Measurements from ENCODE around the gene WNT4. TPM values are rescaled to one million over a fixed set of nuclear protein-coding genes. Genes with fewer than 3 reads are reported as not detected.

Gene WNT4
- total and polyA plus RNA-seq, 2 experiments from 2014 or later, result 0.05 to 0.32 TPM

DNA sequence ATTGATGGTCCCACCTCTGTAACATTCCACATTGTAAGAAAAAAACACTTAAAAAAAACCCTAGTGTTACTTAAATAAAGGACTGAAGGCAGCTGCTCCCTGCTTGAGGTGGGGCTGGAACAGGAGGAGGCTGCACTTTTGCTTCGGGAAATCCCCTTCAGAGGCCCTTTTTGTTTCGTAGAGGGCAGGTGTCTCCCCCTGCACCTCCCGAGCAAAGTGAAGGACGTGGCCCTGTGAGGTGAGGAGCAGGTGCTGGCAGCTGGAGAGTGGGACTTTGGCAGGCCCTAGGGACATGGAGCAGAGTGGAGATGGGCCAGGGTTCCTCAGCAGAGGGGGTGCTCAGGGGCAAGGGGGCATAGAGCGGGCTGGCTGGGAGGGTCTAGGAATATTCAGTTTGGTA, 33.4 kb upstream of the WNT4 start:
- 53% methylated on average over 5 of the region's 5 CpGs for WGBS, 2 experiments (ENCODE audit: low coverage in 1 of 2, low lambda C conversion rate in 2 of 2, missing lambda C conversion rate in 2 of 2)

DNA sequence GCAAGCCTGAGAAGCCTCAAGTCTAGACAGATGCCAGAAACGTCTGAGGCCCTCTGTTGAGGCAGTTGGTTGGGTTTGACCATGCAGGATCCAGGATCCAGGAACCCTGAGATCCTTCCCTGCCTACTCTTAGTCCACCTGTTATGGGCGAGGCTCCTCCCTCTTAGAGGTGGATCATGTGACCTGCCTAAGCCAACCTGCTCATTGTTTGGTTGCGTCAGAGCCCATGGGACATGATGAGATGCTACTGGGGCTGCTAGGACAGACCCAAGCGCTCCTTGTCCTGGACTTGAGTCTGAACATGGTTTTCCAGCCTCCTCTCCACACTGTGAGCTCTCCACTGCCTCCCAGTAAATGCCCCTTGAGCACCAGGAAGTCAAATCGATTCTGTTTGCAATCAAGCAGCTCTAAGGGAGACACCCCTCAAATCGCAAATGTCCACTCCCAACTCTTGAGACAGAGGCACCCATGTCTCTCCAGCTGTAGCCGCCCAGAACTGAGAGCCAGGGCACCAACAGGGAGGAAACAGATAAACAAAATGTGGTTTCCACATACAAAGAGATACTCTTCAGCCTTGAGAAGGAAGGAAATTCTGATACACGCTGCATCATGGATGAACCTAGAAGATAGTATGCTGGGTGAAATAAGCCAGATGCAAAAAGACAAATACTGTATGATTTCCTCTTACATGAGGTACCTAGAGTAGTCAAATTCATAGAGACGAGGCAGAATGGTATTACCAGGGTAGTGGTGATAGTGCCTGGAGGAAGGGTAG, 31.7 kb upstream of the WNT4 start:
- whole genome bisulfite sequencing, 2 experiments (ENCODE audit: low coverage in 1 of 2, low lambda C conversion rate in 2 of 2, missing lambda C conversion rate in 2 of 2), result 68 to 69% methylated on average over 9 of the region's 9 CpGs
- no peak overlapping the region for H3K27ac ChIP-seq
- H3K4me1 ChIP-seq (ENCODE audit: insufficient read depth), result no peaks in the 10 kb centered on the region
- no peaks in the 10 kb centered on the region for H4K20me1 ChIP-seq (ENCODE audit: insufficient read depth)
- H3K79me2 ChIP-seq (ENCODE audit: insufficient read depth), result no peaks in the 10 kb centered on the region
- H3K27me3 ChIP-seq (replicated peaks; ENCODE audit: insufficient read depth), result no peaks in the 10 kb centered on the region
- no peaks in the 10 kb centered on the region for H3K9me2 ChIP-seq (ENCODE audit: insufficient read depth)
- no peak overlapping the region for H3K4me3 ChIP-seq
- H3K4me2 ChIP-seq (ENCODE audit: unreplicated experiment), result no peak overlapping the region
- in situ Hi-C loops (cut with MboI), result no loop called here
- no peaks in the 10 kb centered on the region for H3F3A ChIP-seq (ENCODE audit: insufficient read depth)
- no peaks in the 10 kb centered on the region for H3K36me3 ChIP-seq (ENCODE audit: low read depth)
- TF ChIP-seq EZH2 (IDR thresholded peaks at IDR 0.05; ENCODE audit: insufficient read depth, poor library complexity, severe bottlenecking) (no peak), EZH2phosphoT487 (IDR thresholded peaks at IDR 0.05; ENCODE audit: insufficient read depth, low read depth) (no peak)
- no peak overlapping the region for H2AFZ ChIP-seq
- DNase-seq, result no peak
- no peak overlapping the region for H3K9ac ChIP-seq
- no peaks in the 10 kb centered on the region for H3K9me3 ChIP-seq (ENCODE audit: low read depth)

More for the DNA sequence above, 33.4 kb upstream of the WNT4 start:
- no peaks in the 10 kb centered on the region for H3F3A ChIP-seq (ENCODE audit: insufficient read depth)
- in situ Hi-C loops (cut with MboI), result no loop called here
- TF ChIP-seq EZH2phosphoT487 (IDR thresholded peaks at IDR 0.05; ENCODE audit: insufficient read depth, low read depth) (no peak), EZH2 (IDR thresholded peaks at IDR 0.05; ENCODE audit: insufficient read depth, poor library complexity, severe bottlenecking) (no peak)
- no peaks in the 10 kb centered on the region for H3K79me2 ChIP-seq (ENCODE audit: insufficient read depth)
- no peaks in the 10 kb centered on the region for H3K4me1 ChIP-seq (ENCODE audit: insufficient read depth)
- no peak overlapping the region for H3K9ac ChIP-seq
- H3K27ac ChIP-seq, result no peak overlapping the region
- no peaks in the 10 kb centered on the region for H3K9me3 ChIP-seq (ENCODE audit: low read depth)
- no peak for DNase-seq
- no peak overlapping the region for H2AFZ ChIP-seq
- no peak overlapping the region for H3K4me3 ChIP-seq
- no peaks in the 10 kb centered on the region for H3K27me3 ChIP-seq (replicated peaks; ENCODE audit: insufficient read depth)
- no peak overlapping the region for H3K4me2 ChIP-seq (ENCODE audit: unreplicated experiment)
- no peaks in the 10 kb centered on the region for H3K9me2 ChIP-seq (ENCODE audit: insufficient read depth)
- H3K36me3 ChIP-seq (ENCODE audit: low read depth), result no peaks in the 10 kb centered on the region
- no peaks in the 10 kb centered on the region for H4K20me1 ChIP-seq (ENCODE audit: insufficient read depth)

- no peaks in the 10 kb centered on the region for H3K79me2 ChIP-seq (ENCODE audit: insufficient read depth)
- TF ChIP-seq EZH2 (IDR thresholded peaks at IDR 0.05; ENCODE audit: insufficient read depth, poor library complexity, severe bottlenecking), result no peak
- no peak for TF ChIP-seq EZH2phosphoT487 (IDR thresholded peaks at IDR 0.05; ENCODE audit: insufficient read depth, low read depth)
- no peak for DNase-seq
- H3K9me3 ChIP-seq (ENCODE audit: low read depth), result no peaks in the 10 kb centered on the region
- no peak overlapping the region for H3K4me2 ChIP-seq (ENCODE audit: unreplicated experiment)
- in situ Hi-C loops (cut with MboI), result no loop called here
- no peak overlapping the region for H3K4me3 ChIP-seq
- no peaks in the 10 kb centered on the region for H3K36me3 ChIP-seq (ENCODE audit: low read depth)
- H3K4me1 ChIP-seq (ENCODE audit: insufficient read depth), result no peaks in the 10 kb centered on the region
- H3K9ac ChIP-seq, result no peak overlapping the region
- no peak overlapping the region for H2AFZ ChIP-seq
- no peaks in the 10 kb centered on the region for H3F3A ChIP-seq (ENCODE audit: insufficient read depth)
- H3K9me2 ChIP-seq (ENCODE audit: insufficient read depth), result no peaks in the 10 kb centered on the region
- 85 to 86% methylated on average over 17 to 18 of the region's 18 CpGs for WGBS, 2 experiments (ENCODE audit: low coverage in 1 of 2, low lambda C conversion rate in 2 of 2, missing lambda C conversion rate in 2 of 2)
- H4K20me1 ChIP-seq (ENCODE audit: insufficient read depth), result no peaks in the 10 kb centered on the region
- H3K27me3 ChIP-seq (replicated peaks; ENCODE audit: insufficient read depth), result no peaks in the 10 kb centered on the region
- H3K27ac ChIP-seq, result no peak overlapping the region
Measured at GRCh38 chr1:22171951-22172715, 29.2 kb upstream of the WNT4 start.

GRCh38 chr1:22169816-22170215, 26.9 kb upstream of the WNT4 start:
- H3K4me2 ChIP-seq (ENCODE audit: unreplicated experiment), result no peak overlapping the region
- no peaks in the 10 kb centered on the region for H3K9me2 ChIP-seq (ENCODE audit: insufficient read depth)
- no peaks in the 10 kb centered on the region for H3F3A ChIP-seq (ENCODE audit: insufficient read depth)
- H3K36me3 ChIP-seq (ENCODE audit: low read depth), result no peaks in the 10 kb centered on the region
- no peaks in the 10 kb centered on the region for H3K27me3 ChIP-seq (replicated peaks; ENCODE audit: insufficient read depth)
- H3K9me3 ChIP-seq (ENCODE audit: low read depth), result no peaks in the 10 kb centered on the region
- WGBS, 2 experiments (ENCODE audit: low coverage in 1 of 2, low lambda C conversion rate in 2 of 2, missing lambda C conversion rate in 2 of 2), result 87 to 89% methylated on average over 4 of the region's 4 CpGs
- H4K20me1 ChIP-seq (ENCODE audit: insufficient read depth), result no peaks in the 10 kb centered on the region
- TF ChIP-seq EZH2 (IDR thresholded peaks at IDR 0.05; ENCODE audit: insufficient read depth, poor library complexity, severe bottlenecking) (no peak), EZH2phosphoT487 (IDR thresholded peaks at IDR 0.05; ENCODE audit: insufficient read depth, low read depth) (no peak)
- H3K79me2 ChIP-seq (ENCODE audit: insufficient read depth), result no peaks in the 10 kb centered on the region
- in situ Hi-C loops (cut with MboI), result no loop called here
- no peak overlapping the region for H3K9ac ChIP-seq
- H3K4me3 ChIP-seq, result no peak overlapping the region
- H2AFZ ChIP-seq, result no peak overlapping the region
- H3K4me1 ChIP-seq (ENCODE audit: insufficient read depth), result no peaks in the 10 kb centered on the region
- DNase-seq, result no peak
- H3K27ac ChIP-seq, result no peak overlapping the region
